ENCODE data around the gene TMEM145.

Gene TMEM145

GRCh38 chr19:42316223-42317211 is 3.4 kb downstream of the TMEM145 start:
- H4K91ac ChIP-seq (ENCODE audit: low read length) = no peak overlapping the region

GRCh38 chr19:42317535-42317934 is 4.4 kb downstream of the TMEM145 start:
- H3K23ac ChIP-seq (ENCODE audit: low read length in 2 of 2) = no peak overlapping the region
- no peak overlapping the region for H2BK120ac ChIP-seq (ENCODE audit: low read depth, low read length)
- no peaks in the 10 kb centered on the region for H3K9me3 ChIP-seq (ENCODE audit: control insufficient read depth, low read length)
- no peaks in the 10 kb centered on the region for H3K79me1 ChIP-seq (replicated peaks; ENCODE audit: low read length, poor library complexity, severe bottlenecking)
- H3K27me3 ChIP-seq (ENCODE audit: control insufficient read depth in 1 of 2, insufficient read depth in 1 of 2, low read length in 2 of 2) = peaks cover 49% of the 10 kb centered on the region in 2 experiments
- peaks cover 9% of the 10 kb centered on the region for H3K4me1 ChIP-seq (ENCODE audit: control insufficient read depth, insufficient read depth, low read depth, low read length)
- H3K4ac ChIP-seq (ENCODE audit: low read depth in 1 of 2, low read length in 2 of 2) = no peak overlapping the region
- no peak overlapping the region for H2BK12ac ChIP-seq (ENCODE audit: low read length in 2 of 2)
- no peak overlapping the region for H3K14ac ChIP-seq (ENCODE audit: low read length in 2 of 2)
- no peak overlapping the region for H3K27ac ChIP-seq (ENCODE audit: low read length, poor library complexity, severe bottlenecking)
- H2AK5ac ChIP-seq (ENCODE audit: low read length, severe bottlenecking) = no peak overlapping the region
- H3K36me3 ChIP-seq (ENCODE audit: control insufficient read depth in 1 of 2, insufficient read depth in 2 of 2, low read depth in 1 of 2, low read length in 2 of 2) = no peaks in the 10 kb centered on the region
- H2BK15ac ChIP-seq (ENCODE audit: low read depth, poor library complexity, severe bottlenecking) = no peak overlapping the region
- no peak overlapping the region for H3K18ac ChIP-seq (ENCODE audit: low read depth in 1 of 2, low read length in 2 of 2)
- no peak overlapping the region for H4K8ac ChIP-seq (ENCODE audit: low read length)
- H3K4me3 ChIP-seq (ENCODE audit: insufficient read depth in 1 of 2, low read depth in 1 of 2, low read length in 2 of 2) = no peak overlapping the region
- H3K4me2 ChIP-seq (ENCODE audit: low read length, poor library complexity, severe bottlenecking) = no peak overlapping the region
- DNase-seq = no peak
- H4K91ac ChIP-seq (ENCODE audit: low read length) = no peak overlapping the region
- H2AFZ ChIP-seq (ENCODE audit: low read depth, low read length) = no peak overlapping the region
- WGBS = 87% methylated on average over 13 of the region's 13 CpGs
- H2BK5ac ChIP-seq (ENCODE audit: low read depth, low read length, poor library complexity, severe bottlenecking) = no peak overlapping the region
- no peak overlapping the region for H3K9ac ChIP-seq (ENCODE audit: low read length)

More at GRCh38 chr19:42316223-42317211, 3.4 kb downstream of the TMEM145 start:
- Histone ChIP-seq H3K4ac (ENCODE audit: low read depth in 1 of 2, low read length in 2 of 2) (no peak overlapping the region), H3K18ac (ENCODE audit: low read depth in 1 of 2, low read length in 2 of 2) (no peak overlapping the region), H2AK5ac (ENCODE audit: low read length, severe bottlenecking) (no peak overlapping the region), H3K79me1 (replicated peaks; ENCODE audit: low read length, poor library complexity, severe bottlenecking) (no peaks in the 10 kb centered on the region), H4K8ac (ENCODE audit: low read length) (no peak overlapping the region), H3K23ac (ENCODE audit: low read length in 2 of 2) (no peak overlapping the region), H2BK120ac (ENCODE audit: low read depth, low read length) (no peak overlapping the region), H3K9me3 (ENCODE audit: control insufficient read depth, low read length) (no peaks in the 10 kb centered on the region), H2BK5ac (ENCODE audit: low read depth, low read length, poor library complexity, severe bottlenecking) (no peak overlapping the region), H3K4me3 (ENCODE audit: insufficient read depth in 1 of 2, low read depth in 1 of 2, low read length in 2 of 2) (no peak overlapping the region), H3K14ac (ENCODE audit: low read length in 2 of 2) (no peak overlapping the region), H2AFZ (ENCODE audit: low read depth, low read length) (no peak overlapping the region), H3K9ac (ENCODE audit: low read length) (no peak overlapping the region), H3K4me2 (ENCODE audit: low read length, poor library complexity, severe bottlenecking) (no peak overlapping the region), H2BK15ac (ENCODE audit: low read depth, poor library complexity, severe bottlenecking) (no peak overlapping the region), H3K27me3 (ENCODE audit: control insufficient read depth in 1 of 2, insufficient read depth in 1 of 2, low read length in 2 of 2) (peaks cover 47 to 48% of the 10 kb centered on the region in 2 experiments), H3K4me1 (ENCODE audit: control insufficient read depth, insufficient read depth, low read depth, low read length) (peaks cover 9% of the 10 kb centered on the region), H3K27ac (ENCODE audit: low read length, poor library complexity, severe bottlenecking) (no peak overlapping the region), H2BK12ac (ENCODE audit: low read length in 2 of 2) (no peak overlapping the region), H3K36me3 (ENCODE audit: control insufficient read depth in 1 of 2, insufficient read depth in 2 of 2, low read depth in 1 of 2, low read length in 2 of 2) (no peaks in the 10 kb centered on the region)
- no peak for DNase-seq
- 72% methylated on average over 25 of the region's 28 CpGs for WGBS

GRCh38 chr19:42322305-42322704 is 9.2 kb downstream of the TMEM145 start:
- Histone ChIP-seq H2AK5ac (ENCODE audit: low read length, severe bottlenecking) (no peak overlapping the region), H2BK15ac (ENCODE audit: low read depth, poor library complexity, severe bottlenecking) (no peak overlapping the region), H3K23ac (ENCODE audit: low read length in 2 of 2) (no peak overlapping the region), H3K27ac (ENCODE audit: low read length, poor library complexity, severe bottlenecking) (no peak overlapping the region), H3K9me3 (ENCODE audit: control insufficient read depth, low read length) (no peaks in the 10 kb centered on the region), H3K4me2 (ENCODE audit: low read length, poor library complexity, severe bottlenecking) (no peak overlapping the region), H4K8ac (ENCODE audit: low read length) (no peak overlapping the region), H3K4ac (ENCODE audit: low read depth in 1 of 2, low read length in 2 of 2) (no peak overlapping the region), H3K4me3 (ENCODE audit: insufficient read depth in 1 of 2, low read depth in 1 of 2, low read length in 2 of 2) (no peak overlapping the region), H2BK5ac (ENCODE audit: low read depth, low read length, poor library complexity, severe bottlenecking) (no peak overlapping the region), H3K79me1 (replicated peaks; ENCODE audit: low read length, poor library complexity, severe bottlenecking) (peaks cover 16% of the 10 kb centered on the region), H3K36me3 (ENCODE audit: control insufficient read depth in 1 of 2, insufficient read depth in 2 of 2, low read depth in 1 of 2, low read length in 2 of 2) (no peaks in the 10 kb centered on the region), H3K27me3 (ENCODE audit: control insufficient read depth in 1 of 2, insufficient read depth in 1 of 2, low read length in 2 of 2) (peaks cover 34 to 40% of the 10 kb centered on the region in 2 experiments), H3K14ac (ENCODE audit: low read length in 2 of 2) (no peak overlapping the region), H3K4me1 (ENCODE audit: control insufficient read depth, insufficient read depth, low read depth, low read length) (peaks cover 25% of the 10 kb centered on the region), H2AFZ (ENCODE audit: low read depth, low read length) (no peak overlapping the region), H3K18ac (ENCODE audit: low read depth in 1 of 2, low read length in 2 of 2) (no peak overlapping the region), H2BK12ac (ENCODE audit: low read length in 2 of 2) (no peak overlapping the region), H3K9ac (ENCODE audit: low read length) (no peak overlapping the region), H4K91ac (ENCODE audit: low read length) (no peak overlapping the region), H2BK120ac (ENCODE audit: low read depth, low read length) (no peak overlapping the region)
- DNase-seq = no peak
- 86% methylated on average over 9 of the region's 9 CpGs for WGBS

GRCh38 chr19:42323473-42323851 is 10.4 kb downstream of the TMEM145 start:
- Histone ChIP-seq H3K27ac (ENCODE audit: low read length, poor library complexity, severe bottlenecking) (no peak overlapping the region), H2BK12ac (ENCODE audit: low read length in 2 of 2) (no peak overlapping the region), H3K18ac (ENCODE audit: low read depth in 1 of 2, low read length in 2 of 2) (no peak overlapping the region), H4K91ac (ENCODE audit: low read length) (no peak overlapping the region), H2BK120ac (ENCODE audit: low read depth, low read length) (no peak overlapping the region), H3K9me3 (ENCODE audit: control insufficient read depth, low read length) (no peaks in the 10 kb centered on the region), H3K4me2 (ENCODE audit: low read length, poor library complexity, severe bottlenecking) (no peak overlapping the region), H3K4me3 (ENCODE audit: insufficient read depth in 1 of 2, low read depth in 1 of 2, low read length in 2 of 2) (no peak overlapping the region), H3K14ac (ENCODE audit: low read length in 2 of 2) (no peak overlapping the region), H3K27me3 (ENCODE audit: control insufficient read depth in 1 of 2, insufficient read depth in 1 of 2, low read length in 2 of 2) (peaks cover 34 to 40% of the 10 kb centered on the region in 2 experiments), H2AFZ (ENCODE audit: low read depth, low read length) (no peak overlapping the region), H3K79me1 (replicated peaks; ENCODE audit: low read length, poor library complexity, severe bottlenecking) (peaks cover 24% of the 10 kb centered on the region), H2BK15ac (ENCODE audit: low read depth, poor library complexity, severe bottlenecking) (no peak overlapping the region), H3K36me3 (ENCODE audit: control insufficient read depth in 1 of 2, insufficient read depth in 2 of 2, low read depth in 1 of 2, low read length in 2 of 2) (no peaks in the 10 kb centered on the region), H3K4ac (ENCODE audit: low read depth in 1 of 2, low read length in 2 of 2) (no peak overlapping the region), H2AK5ac (ENCODE audit: low read length, severe bottlenecking) (no peak overlapping the region), H3K9ac (ENCODE audit: low read length) (no peak overlapping the region), H4K8ac (ENCODE audit: low read length) (no peak overlapping the region), H2BK5ac (ENCODE audit: low read depth, low read length, poor library complexity, severe bottlenecking) (no peak overlapping the region), H3K4me1 (ENCODE audit: control insufficient read depth, insufficient read depth, low read depth, low read length) (peaks cover 28% of the 10 kb centered on the region), H3K23ac (ENCODE audit: low read length in 2 of 2) (no peak overlapping the region)
- no peak for DNase-seq
- WGBS = 14% methylated on average over 23 of the region's 29 CpGs
